Measurements from ENCODE around the gene HOXC11.

HOXC11 gene

GRCh38 chr12:53941750-53942149, 31.2 kb upstream of the HOXC11 start:
- in situ Hi-C loops (cut with MboI; ENCODE audit: low sequenced_read_pairs) = loop anchor here (10.0 kb wide), 1 partner anchor 147 kb away; no protein-coding TSS in a partner anchor

- in situ Hi-C loops (cut with MboI; ENCODE audit: low sequenced_read_pairs) = loop anchor here (10.0 kb wide), 1 partner anchor 148 kb away; no protein-coding TSS in a partner anchor
These were observed 30.4 kb upstream of the HOXC11 start for GRCh38 chr12:53942467-53942997.

DNA sequence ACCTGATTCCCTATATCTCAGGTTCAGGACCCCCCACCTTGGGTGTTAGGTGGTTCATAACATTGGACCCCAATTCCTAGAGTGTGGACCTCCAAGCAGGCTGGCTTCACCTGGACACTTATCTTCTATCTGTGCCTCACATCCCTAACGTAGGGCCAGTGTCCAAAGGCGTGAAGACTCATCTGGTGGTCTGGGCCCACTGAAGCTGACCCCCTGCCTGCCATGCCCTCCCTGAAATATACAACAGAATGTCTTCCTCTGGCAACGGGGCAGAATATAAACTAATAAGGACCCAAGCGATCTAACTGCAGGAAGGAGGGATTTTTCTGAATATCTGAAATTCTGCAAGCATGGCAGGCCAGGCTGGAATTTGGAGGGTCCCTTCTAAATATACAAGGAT, 28.7 kb upstream of the HOXC11 start:
- in situ Hi-C loops (cut with MboI; ENCODE audit: low sequenced_read_pairs) = loop anchor here (10.0 kb wide), 1 partner anchor 149 kb away; no protein-coding TSS in a partner anchor

GRCh38 chr12:53944907-53945847, 27.7 kb upstream of the HOXC11 start:
- in situ Hi-C loops (cut with MboI; ENCODE audit: low sequenced_read_pairs) = loop anchor here (10.0 kb wide), 1 partner anchor 150 kb away; no protein-coding TSS in a partner anchor

GRCh38 chr12:53947743-53948142, 25.2 kb upstream of the HOXC11 start:
- in situ Hi-C loops (cut with MboI; ENCODE audit: low sequenced_read_pairs) = loop anchor here (10.0 kb wide), 1 partner anchor 153 kb away; no protein-coding TSS in a partner anchor

GRCh38 chr12:53948650-53949593, 24.0 kb upstream of the HOXC11 start:
- in situ Hi-C loops (cut with MboI; ENCODE audit: low sequenced_read_pairs) = loop anchor here (10.0 kb wide), 1 partner anchor 154 kb away; no protein-coding TSS in a partner anchor

GRCh38 chr12:53949631-53950436, 23.1 kb upstream of the HOXC11 start:
- in situ Hi-C loops (cut with MboI; ENCODE audit: low sequenced_read_pairs) = loop anchor here (10.0 kb wide), 1 partner anchor 155 kb away; no protein-coding TSS in a partner anchor

DNA sequence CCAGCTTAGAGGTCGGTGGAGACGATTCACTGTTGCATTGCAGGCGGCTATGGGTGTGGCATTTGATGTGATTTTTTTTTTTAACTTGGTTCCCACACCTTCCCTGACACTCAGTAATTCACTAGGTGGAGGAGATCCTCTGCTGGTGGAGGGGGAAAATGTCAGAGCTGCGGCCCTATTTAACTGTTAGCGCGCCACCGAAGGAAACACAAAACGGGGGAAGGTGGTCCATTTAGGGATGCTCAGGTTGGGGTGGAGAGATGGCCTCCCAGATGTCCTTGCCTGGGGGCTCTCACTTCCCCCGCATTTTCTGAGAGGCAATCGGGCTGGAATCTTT, 22.5 kb upstream of the HOXC11 start:
- in situ Hi-C loops (cut with MboI; ENCODE audit: low sequenced_read_pairs) = no loop called here

GRCh38 chr12:53950789-53951576, 21.9 kb upstream of the HOXC11 start:
- in situ Hi-C loops (cut with MboI; ENCODE audit: low sequenced_read_pairs) = no loop called here

DNA sequence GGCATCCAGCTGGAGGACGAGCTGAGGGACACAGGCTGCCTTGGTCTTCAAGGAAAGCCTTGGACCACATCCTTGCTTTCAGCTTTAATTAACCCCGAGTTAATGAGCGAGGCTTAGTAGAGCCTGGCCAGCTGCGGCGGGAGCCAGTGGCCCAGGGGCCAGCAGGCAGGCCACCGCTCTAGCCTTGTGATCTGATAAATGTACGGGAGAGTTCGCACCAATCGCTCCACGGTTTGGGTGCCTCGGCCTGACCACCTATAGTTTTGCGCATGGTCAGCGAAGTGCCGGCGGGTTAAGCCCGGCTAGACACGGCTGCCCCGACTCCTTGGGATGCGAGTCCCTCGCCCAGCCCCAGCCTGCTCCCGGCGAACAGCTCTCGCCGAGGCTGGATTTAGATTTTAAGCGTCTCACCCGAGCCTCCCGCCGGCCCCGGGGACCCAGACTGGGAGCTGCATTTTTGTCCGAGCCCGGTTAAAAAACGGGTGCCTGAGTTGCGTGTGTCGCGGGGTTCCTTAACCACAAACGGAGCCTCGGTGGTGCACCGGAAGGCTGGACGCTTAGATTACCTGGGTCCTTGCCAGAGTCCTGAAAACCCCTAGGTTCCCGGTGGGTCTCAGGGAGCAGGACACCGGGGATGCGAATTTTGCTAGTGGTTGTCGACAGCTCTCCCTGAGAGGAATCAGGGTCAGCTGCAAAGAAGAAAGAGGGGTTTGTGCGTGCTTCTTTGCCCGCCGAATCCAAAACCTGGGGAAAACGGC, 21.2 kb upstream of the HOXC11 start:
- in situ Hi-C loops (cut with MboI; ENCODE audit: low sequenced_read_pairs) = no loop called here

GRCh38 chr12:53952335-53952694, 20.6 kb upstream of the HOXC11 start:
- in situ Hi-C loops (cut with MboI; ENCODE audit: low sequenced_read_pairs) = no loop called here

GRCh38 chr12:53952871-53953734, 19.8 kb upstream of the HOXC11 start:
- in situ Hi-C loops (cut with MboI; ENCODE audit: low sequenced_read_pairs) = no loop called here

GRCh38 chr12:53953831-53954693, 18.9 kb upstream of the HOXC11 start:
- in situ Hi-C loops (cut with MboI; ENCODE audit: low sequenced_read_pairs) = no loop called here

GRCh38 chr12:53954694-53955035, 18.3 kb upstream of the HOXC11 start, which contains the start of gene HOXC12:
Gene HOXC12 (plus strand): TSS chr12:53954903. CDS start chr12:53954930, 27 bp downstream.
- in situ Hi-C loops (cut with MboI; ENCODE audit: low sequenced_read_pairs) = no loop called here

DNA sequence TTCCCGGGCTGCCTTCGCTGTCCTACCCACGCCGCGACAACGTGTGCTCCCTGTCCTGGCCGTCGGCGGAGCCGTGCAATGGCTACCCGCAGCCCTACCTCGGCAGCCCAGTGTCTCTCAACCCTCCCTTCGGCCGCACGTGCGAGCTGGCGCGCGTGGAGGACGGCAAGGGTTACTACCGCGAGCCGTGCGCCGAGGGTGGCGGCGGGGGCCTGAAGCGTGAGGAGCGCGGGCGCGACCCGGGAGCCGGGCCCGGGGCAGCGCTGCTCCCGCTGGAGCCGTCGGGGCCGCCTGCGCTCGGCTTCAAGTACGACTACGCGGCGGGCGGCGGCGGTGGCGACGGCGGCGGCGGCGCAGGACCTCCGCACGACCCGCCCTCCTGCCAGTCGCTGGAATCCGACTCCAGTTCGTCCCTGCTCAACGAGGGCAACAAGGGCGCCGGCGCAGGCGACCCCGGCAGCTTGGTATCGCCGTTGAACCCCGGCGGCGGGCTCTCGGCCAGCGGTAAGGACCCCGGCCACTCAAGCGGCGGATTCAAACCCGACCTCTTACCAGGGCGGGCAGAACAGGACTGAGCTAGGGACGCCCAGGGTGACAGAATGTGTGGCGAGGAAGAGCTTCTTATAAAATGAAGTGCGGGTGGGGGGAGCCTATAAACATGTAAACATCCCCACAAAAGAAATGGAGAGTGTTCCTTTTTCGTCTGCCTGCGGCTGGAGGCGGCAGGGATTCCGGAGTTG, 17.7 kb upstream of the HOXC11 start:
- in situ Hi-C loops (cut with MboI; ENCODE audit: low sequenced_read_pairs) = no loop called here

DNA sequence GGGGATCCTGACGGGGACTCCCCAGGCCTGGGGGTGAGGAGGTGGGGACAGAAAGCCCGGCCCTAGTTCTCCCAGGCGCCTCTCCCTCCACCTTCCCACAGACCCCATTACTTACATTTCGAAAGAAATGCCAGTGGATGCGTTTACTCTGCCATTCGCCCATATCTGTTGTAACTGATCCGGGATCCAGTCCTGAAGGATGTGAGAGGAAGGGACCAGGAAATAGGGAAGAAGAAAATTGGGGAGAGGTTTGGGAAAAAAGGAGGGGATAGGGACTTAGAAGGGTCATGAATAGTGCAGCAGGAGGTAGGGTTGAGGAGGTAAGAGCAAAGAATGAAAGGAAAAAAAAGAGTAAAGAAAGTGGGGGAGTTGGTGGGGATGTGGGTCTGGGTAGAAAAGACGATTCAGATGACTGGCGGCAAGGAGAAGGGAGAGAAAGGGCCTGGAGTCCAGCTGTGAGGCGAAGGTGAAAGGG, 17.1 kb upstream of the HOXC11 start:
- in situ Hi-C loops (cut with MboI; ENCODE audit: low sequenced_read_pairs) = no loop called here
